Activated CD8-positive, alpha-beta memory T cell treated with anti-CD3 and anti-CD28 coated beads for 36 hours (primary cell): ENCODE data around the gene SEMA6A. TPM values are rescaled to one million over a fixed set of nuclear protein-coding genes. Genes with fewer than 3 reads are reported as not detected.
"Not testable (repeated sequence)": the region's sequence is repeated elsewhere in the genome, so short reads cannot be mapped to it uniquely, and the experiment has no call there.

Experiments
- CTCF ChIA-PET: fragments of 350-600 bp; sonication (Branson Sonifier 250); formaldehyde crosslinking; loops from one replicate; lab custom pipeline; 2021; ENCODE audit warnings: antibody characterized with exemption; lab: Charles Lee
- POLR2A ChIA-PET: fragments of 350-600 bp; sonication (Branson Sonifier 250); formaldehyde crosslinking; loops from one replicate; lab custom pipeline; 2021; ENCODE audit warnings: antibody characterized with exemption; lab: Charles Lee
- total RNA-seq, 2 experiments: library from RNA; stranded (reverse); gene quantifications; one replicate each; pipeline ENCODE4 v1.2.3, GENCODE V29; 2021

The SEMA6A gene
- total RNA-seq, 2 experiments from 2014 or later, result not detected

DNA sequence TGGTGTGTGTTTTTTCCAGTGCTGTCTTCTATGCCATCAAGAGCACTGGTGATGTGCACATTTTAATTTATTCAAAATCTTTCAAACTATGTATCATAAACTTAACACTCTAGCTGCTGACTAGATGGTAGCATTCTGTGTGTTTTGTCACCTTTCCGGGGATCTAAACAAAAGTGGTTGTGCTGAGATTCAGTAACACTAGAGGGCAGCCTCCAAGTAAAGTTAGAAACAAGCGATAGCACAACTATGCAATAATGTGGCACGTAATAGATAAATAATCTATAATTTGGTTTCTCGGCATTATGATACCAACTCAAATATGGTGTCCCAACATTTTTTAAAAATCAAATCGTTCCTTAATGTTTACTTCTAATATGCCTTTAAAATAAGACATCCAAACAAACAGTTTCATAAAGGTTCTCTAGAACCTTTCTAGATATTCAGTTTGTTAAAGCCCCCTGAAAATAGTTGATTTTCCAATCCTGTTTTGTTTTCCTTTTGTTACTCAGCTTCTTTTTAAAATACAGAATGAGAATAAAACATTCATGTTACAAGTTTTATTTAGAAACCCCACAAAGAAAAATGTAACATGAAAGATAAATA lies 16.9 kb downstream of the SEMA6A start:
- CTCF ChIA-PET, result interaction anchor here (0.6 kb wide), 1 partner anchor 1030 kb away, joined by 5 read pairs; no protein-coding TSS in a partner anchor

DNA sequence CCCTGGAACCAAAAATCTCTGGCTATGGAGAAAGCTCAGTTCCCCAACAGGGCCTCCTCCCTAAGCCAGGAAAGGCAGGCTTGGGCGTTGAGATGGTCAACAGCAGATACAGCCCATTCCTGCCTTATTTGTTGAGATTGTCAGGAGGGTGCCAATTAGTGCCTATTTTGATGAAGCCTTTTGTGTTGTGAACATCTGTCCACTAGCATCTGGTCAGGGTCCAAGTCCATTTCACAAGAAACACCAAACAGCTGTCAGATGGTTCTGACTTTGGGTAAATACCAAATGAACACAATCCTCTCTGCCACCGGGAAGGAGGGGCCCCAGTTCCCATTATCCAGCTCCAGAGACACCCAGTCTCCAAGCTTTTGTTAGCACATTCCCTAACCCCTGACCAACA lies 19.9 kb downstream of the SEMA6A start:
- ChIA-PET CTCF (no interaction called here), POLR2A (no interaction called here)

More for the DNA sequence above, 16.9 kb downstream of the SEMA6A start:
- POLR2A ChIA-PET, result no interaction called here

DNA sequence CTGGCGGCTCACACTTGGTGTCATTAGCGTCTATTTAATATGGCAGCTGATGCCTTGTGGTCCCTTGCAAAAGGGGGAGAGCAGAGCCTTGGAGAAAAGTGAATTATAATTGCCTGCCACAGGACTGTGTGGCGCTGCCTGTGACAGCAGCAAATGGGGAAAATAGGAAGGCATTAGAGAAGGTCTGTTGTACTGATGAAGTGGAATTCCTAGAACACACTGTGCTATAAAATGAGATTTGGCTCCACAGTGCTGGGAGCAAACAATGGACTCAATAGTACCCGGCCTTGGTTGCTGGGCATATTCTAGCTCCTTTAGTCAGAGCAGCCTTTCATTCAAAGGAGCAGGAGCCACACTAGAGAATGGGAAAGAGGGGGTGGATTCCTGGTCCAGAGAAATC lies 21.3 kb downstream of the SEMA6A start:
- ChIA-PET POLR2A (no interaction called here), CTCF (no interaction called here)

DNA sequence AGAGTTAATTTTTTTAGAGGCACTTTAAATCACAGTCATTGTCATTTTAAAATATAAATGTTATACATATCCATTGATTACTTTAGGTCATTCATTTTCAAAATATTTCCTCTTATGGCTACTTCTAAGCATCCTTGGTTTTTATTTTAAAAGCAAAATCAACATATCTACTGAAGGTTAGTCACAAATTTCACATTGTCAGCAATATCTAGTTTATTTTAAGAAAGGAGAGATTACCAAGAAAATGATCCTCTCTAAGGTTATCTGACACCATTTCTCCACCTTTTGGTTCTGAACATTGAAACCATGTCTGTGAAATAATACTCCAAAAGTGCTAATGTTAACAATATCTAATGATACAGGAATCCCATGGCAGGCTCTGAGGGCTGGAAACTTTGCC lies 24.5 kb downstream of the SEMA6A start:
- ChIA-PET CTCF (no interaction called here), POLR2A (no interaction called here)

DNA sequence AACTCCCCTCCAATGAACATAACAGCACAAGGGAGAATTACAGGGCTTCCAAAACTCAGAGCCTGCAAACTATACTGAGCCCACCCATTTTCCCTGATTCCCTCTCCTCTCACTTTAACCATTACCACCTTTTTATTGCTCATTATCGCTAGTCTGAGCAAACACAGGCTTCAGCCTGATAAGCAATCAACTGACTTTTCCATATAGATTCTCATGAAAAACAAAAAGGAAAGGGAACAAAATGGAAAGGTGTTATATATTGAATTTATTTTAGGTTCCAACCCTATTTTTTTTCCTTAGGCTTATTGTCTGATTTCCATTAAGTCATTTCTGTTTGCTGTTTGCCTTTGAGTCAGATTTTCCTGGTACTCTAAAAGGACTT lies 27.9 kb downstream of the SEMA6A start:
- ChIA-PET POLR2A (no interaction called here), CTCF (no interaction called here)

DNA sequence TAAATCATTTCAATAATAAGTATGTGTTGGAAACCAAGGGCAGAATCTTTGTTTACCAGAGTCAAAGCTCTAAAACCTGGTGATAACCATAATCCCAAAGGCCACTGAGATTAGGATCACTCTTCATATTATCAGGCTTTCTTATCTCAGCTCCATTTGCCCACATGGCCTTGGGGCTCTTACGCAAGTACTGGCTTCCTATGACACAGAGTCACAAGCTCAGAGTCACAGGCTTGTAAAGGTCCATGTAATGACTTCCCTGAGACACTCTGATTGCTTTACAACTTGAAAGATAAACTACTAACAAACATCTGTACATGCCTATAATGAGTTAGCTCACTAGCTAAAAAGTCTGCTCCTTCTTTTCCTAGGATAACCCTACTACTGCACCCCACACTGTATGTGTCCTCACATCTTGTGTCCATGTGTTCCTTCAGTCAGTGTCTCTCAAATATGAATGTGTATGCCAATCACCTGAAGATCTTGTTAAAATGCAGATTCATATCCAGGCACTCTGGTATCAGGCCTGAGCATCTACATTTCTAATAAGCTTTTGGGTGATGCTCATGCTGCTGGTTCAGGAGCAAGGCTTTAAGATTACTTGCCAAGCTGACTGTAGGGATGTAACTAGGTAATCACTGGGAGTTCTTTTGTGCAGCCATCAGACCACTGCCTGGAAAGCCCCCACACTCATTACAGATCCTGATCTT lies 28.4 kb downstream of the SEMA6A start:
- ChIA-PET POLR2A (no interaction called here), CTCF (no interaction called here)

DNA sequence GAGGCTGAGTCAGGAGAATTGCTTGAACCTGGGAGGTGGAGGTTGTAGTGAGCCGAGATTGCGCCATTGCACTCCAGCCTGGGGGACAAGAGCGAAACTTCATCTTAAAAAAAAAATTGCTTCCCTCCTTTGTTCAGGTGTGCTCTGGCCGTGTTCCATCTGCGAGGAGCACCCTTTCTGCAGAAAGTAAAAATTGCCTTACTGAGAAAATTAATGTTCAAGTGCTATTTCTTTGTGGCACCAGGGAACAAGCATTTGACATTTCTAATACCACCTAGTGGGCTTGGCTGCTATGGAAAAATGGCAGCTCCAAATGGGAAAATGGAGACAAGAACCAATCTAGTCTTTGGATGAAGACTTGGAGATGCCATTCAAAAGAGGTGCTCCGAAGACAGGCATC lies 29.2 kb downstream of the SEMA6A start:
- CTCF ChIA-PET, result interaction anchor here (0.6 kb wide), 1 partner anchor 179 kb away, joined by 3 read pairs; no protein-coding TSS in a partner anchor
- POLR2A ChIA-PET, result not testable (repeated sequence)

DNA sequence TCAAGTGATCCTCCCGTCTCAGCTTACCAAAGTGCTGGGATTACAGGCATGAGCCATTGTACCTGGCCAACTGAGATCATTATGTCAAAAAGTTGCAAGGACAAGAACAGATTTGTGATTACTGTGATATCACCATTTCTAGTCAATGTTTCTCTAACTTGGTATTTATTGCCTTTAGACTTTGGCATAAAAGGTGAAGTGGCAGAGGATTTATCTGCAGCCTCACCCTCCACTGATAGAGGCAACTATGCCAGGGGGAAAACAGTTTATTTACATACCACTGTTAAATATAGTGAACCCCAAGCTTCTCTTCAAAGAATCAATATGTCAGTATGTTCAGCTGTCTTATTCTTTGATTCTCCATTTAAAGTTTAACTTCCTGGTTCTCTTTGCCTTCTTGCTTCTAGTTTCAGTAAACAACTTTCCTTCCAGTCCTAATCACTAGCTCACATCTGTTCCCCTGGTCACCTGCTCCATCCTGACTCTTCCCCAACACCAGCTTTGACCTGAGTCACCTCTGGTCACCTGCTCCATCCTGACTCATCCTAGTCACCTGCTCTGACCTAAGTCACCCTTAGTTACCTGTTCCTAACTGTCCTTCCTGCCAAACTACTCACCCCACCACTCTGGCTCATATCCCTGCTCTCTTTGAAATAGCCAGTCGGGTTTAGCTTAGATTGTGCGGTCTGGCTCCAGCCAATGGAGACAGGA lies 29.9 kb downstream of the SEMA6A start:
- ChIA-PET CTCF (no interaction called here), POLR2A (no interaction called here)

DNA sequence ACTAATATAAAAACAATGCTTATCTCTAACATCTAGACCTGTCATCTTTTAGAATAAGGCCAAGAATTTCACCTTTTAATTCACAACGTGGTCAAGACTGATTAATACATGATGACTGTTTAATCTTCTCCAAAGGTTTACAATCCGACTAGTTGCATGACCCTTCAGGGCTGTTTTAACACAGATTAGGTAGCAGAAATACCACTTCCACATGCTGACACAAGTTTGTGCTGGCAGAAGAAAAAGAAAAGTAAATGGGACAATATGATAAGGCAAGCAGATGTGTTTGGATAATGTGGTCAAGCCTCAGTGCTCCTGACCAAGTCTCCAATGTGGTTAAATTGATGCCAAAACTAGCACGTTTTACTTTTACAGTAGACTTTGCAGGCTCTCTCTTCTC lies 31.1 kb downstream of the SEMA6A start:
- ChIA-PET POLR2A (no interaction called here), CTCF (no interaction called here)

DNA sequence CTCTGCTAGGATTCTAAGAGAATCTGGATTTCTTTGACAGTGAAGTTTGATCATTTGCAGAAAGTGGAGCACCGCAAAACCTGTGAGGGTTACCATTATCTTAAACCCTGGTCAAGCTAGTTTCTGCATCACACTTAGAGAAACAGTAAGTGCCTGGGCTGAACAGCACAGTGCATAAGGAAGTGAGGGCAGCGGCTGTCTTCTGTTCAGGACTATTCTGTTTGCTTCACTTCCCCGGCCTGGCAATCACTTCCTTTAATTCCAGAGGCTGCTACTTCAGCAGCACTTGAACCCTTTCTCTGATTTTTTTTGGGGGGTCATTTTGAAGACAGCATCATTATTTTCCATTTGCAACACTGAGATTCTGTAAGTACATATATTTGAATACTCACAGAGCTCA lies 32.0 kb downstream of the SEMA6A start:
- CTCF ChIA-PET, result no interaction called here
- POLR2A ChIA-PET, result no interaction called here

DNA sequence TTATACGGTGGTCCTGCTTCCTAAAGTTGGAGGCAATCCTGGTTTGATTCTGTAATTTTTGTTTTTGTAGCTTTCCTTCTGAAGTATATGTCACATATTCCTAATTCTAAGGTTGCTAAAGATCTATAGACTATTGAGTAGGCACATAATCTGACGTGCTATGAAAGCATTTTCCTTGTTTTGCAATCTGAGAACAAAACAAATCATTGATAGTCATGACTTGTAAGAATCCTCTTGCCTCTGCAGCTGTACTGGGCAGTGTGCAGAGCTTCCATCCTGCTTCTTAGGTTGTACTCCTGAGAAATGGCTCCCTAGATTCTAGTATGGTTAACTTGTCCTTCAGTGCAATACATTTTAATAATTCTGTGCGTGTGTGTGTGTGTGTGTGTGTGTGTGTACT lies 35.4 kb downstream of the SEMA6A start:
- POLR2A ChIA-PET, result no interaction called here
- CTCF ChIA-PET, result no interaction called here

DNA sequence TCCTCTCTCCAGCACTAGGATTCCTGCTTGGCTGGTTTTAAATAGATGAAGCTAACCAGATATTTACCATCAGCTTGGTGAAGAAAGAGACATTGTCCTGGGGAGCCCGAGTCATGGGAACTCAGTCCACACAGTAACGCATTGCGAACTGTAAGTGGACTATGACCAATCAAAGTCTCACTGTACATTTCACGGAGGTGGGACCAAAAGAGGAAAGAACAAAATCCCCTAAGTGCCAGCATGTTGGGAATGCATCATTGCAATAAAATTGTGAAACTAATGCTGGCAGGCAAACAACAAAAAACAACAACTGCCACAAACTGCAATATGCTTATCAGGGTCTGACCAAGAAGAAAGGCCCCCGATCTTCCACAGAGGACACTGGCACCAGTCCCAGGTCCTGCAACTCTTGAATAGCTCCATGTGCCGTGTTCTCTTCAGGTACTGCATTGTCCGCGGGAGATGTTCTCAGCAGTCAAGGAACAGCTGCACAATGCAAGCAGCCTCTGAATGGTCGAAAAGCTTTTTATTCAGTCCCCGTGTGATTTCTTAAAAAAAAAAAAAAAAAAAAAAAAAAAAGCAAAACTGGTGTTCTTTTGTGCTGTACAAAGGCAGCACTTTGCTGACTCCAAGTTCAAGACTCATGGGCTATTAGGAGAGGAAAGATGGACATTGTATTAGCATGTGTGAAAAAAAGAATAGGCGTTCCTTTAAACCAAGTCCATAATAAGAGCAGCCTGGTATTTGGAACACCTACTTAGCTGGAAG lies 38.1 kb downstream of the SEMA6A start:
- ChIA-PET POLR2A (no interaction called here), CTCF (no interaction called here)

DNA sequence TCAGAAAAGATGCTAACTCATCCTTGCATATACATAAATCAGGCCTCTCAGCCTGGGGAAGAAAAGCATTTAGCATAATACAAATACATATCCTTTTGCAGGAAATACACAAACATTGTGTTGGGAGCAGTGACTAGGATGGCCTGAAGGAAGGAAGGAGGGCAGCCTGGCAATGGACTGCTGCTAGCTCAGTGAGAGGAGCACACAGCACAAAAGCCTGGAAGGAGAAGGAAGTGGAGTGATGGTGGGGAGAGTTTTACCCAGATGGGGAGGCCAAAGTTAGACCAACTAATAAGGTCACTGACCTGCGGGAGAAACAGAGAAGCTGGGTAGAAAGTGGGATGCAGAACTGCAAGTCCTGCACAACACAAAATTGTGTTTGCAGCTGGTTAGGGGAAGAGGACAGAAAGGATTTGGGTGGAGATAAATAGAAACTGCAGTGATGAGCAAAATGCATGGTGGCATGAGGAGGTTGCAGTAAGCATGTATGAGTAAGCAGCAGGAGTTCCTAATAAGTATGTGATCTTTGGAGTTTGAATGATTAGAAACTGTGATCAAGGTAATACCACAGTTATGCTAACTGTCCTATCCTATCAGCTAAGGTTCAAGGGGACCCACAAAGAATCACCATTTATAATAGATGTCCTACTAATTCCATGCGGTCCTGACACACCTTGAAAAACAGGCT lies 39.5 kb downstream of the SEMA6A start:
- ChIA-PET CTCF (no interaction called here), POLR2A (no interaction called here)

DNA sequence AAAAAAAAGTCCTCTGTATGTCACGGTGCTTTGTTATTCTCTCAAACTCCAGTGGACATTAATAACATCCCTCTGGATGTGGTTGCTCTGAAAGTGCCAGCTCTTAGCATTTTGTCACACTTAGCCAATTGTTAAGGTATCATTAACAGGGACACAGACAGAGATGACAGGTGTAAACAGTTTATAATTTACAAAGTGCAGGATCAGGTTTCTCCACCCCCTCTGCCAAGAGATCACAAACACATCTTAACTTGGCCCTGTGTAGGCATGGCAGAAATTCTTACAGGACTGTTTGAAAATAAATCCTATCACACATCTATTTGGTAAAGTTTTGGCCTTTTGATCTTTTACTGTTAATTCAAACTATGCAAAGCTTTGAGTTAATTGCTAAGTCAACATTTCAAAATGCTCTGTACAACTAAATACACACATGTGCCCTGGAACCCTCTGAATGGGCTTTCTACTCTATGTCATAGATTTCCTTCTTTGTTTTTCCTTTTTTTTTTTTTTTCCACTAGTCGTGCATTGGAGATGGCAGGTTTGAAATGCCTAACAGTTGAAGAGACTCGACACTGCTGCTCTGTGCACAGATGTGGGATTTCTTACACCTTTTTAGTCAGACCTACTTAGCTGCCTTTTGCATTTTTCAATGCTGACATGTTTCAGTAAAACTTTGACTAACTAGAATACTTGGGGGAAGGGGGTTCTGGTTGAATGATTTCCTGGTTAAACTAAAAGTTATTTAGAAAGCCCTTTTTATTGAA lies 41.7 kb downstream of the SEMA6A start:
- CTCF ChIA-PET, result no interaction called here
- POLR2A ChIA-PET, result no interaction called here

DNA sequence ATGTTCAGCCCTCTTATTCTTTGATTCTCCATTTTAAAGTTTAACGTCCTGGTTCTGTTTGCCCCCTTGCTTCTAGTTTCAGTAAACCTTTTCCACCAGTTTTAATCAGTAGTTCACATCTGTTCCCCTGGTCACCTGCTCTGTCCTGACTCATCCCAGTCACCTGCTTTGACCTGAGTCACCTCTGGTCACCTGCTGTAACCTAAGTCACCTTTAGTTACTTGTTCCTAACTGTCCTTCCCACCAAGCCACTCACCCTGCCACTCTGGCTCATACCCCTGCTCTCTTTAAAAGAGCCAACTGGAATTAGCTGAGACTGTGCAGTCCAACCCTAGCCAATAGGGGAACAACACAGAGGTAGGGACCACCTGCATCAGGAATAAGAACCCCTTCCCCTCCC lies 43.0 kb downstream of the SEMA6A start:
- POLR2A ChIA-PET, result no interaction called here
- CTCF ChIA-PET, result no interaction called here

DNA sequence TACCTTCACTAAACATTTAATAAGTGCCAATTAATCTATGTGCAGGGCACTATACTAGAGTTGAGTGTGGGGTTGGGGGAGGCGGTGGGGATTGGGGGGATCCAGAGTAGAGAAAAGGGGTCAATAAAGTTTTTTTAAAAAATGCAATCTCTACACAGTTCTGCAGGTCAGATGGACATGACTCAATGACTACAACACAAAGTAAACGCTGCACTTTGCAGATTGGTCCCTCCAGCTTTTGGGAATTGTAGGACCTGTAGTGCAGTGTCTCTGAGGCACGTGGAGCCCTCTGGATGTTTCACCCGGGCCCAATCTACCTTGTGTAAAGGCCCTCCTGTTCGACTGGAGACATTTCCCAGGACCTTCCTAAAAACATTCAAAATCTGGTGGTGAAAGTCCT lies 43.5 kb downstream of the SEMA6A start:
- CTCF ChIA-PET, result no interaction called here
- POLR2A ChIA-PET, result no interaction called here

DNA sequence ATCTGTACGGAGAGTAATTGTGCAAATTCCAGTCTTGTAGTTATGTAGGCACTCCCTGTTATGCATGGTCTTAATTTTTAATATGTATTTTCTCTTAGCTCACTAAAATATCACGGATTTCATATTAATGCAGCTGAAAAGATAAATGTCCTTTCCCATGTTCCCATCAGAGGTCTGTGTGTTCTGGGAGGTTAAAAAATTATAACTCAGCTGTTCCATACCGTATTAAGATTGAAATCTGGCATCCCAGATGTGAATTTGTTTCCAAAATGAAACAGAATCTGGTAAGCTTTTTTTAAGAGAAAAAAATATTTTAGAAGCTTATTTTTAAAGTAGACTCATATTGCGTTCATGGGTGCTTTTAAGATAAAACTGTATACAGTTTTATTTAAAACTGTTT lies 44.3 kb downstream of the SEMA6A start:
- CTCF ChIA-PET, result no interaction called here
- POLR2A ChIA-PET, result no interaction called here

DNA sequence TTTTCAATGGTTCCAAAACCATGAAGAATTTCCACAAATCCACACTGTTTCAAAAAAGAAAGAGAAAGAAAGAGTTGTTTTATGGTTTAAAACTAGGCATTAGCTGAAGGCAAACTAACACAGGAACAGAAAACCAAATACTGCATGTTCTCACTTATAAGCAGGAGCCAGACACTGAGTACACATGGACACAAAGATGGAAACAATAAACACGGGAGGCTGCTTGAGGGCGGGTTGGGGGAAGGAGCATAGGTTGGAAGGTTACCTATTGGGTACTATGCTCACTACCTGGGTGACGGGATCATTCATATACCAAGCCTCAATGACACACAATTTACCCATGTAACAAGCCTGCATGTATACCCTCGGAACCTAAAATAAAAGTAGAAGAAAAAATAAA lies 45.0 kb downstream of the SEMA6A start:
- CTCF ChIA-PET, result no interaction called here
- POLR2A ChIA-PET, result no interaction called here
